Liver (tissue), 9 donors: Measurements from ENCODE around the gene ZNF280D. TPM values are rescaled to one million over a fixed set of nuclear protein-coding genes. Genes with fewer than 3 reads are reported as not detected.
A peak's percentile ranks its signal among the peaks of the same experiment; 100 is the strongest.

ENCODE experiments used
- DNase-seq: peaks from one replicate; pipeline ENCODE4 v3.0.0-alpha.2; 2017; ENCODE audit warnings: low spot score
- H3K27ac ChIP-seq, 2 donors: one replicate each; pipeline ENCODE4 v1.7.0; 2013; ENCODE audit warnings: inconsistent platforms in 2 of 2, low read length in 2 of 2, control low read depth in 1 of 2, low read depth in 1 of 2, mild to moderate bottlenecking in 1 of 2
- H3K27me3 ChIP-seq, 4 donors: one replicate each; pipeline versions ENCODE4 v1.6.1 to v1.7.0; 2013; ENCODE audit warnings: low read length in 3 of 4, inconsistent platforms in 1 of 4, mild to moderate bottlenecking in 1 of 4, moderate library complexity in 1 of 4; ENCODE audit not compliant: control insufficient read depth in 4 of 4, insufficient read depth in 4 of 4
- H3K36me3 ChIP-seq, 4 donors: one replicate each; pipeline versions ENCODE4 v1.6.1 to v1.7.0; 2013; ENCODE audit warnings: low read length in 3 of 4, mild to moderate bottlenecking in 3 of 4, low read depth in 1 of 4, moderate library complexity in 1 of 4; ENCODE audit not compliant: control insufficient read depth in 4 of 4, insufficient read depth in 3 of 4
- H3K4me1 ChIP-seq, 4 donors: one replicate each; pipeline versions ENCODE4 v1.6.1 to v1.7.0; 2013; ENCODE audit warnings: low read length in 3 of 4, mild to moderate bottlenecking in 3 of 4, moderate library complexity in 1 of 4; ENCODE audit not compliant: control insufficient read depth in 4 of 4, insufficient read depth in 4 of 4
- H3K4me3 ChIP-seq, 3 donors: one replicate each; pipeline versions ENCODE4 v1.6.1 to v1.7.0; 2013; ENCODE audit warnings: low read length in 3 of 3, control low read depth in 1 of 3, low read depth in 1 of 3, mild to moderate bottlenecking in 1 of 3
- H3K9ac ChIP-seq, 2 donors: one replicate each; pipeline ENCODE4 v1.7.0; 2013; ENCODE audit warnings: low read length in 2 of 2, mild to moderate bottlenecking in 2 of 2, moderate library complexity in 2 of 2, control low read depth in 1 of 2, low read depth in 1 of 2
- H3K9me3 ChIP-seq, 4 donors: one replicate each; pipeline versions ENCODE4 v1.6.1 to v1.7.0; 2013; ENCODE audit warnings: low read length in 3 of 4; ENCODE audit not compliant: control insufficient read depth in 4 of 4
- CTCF ChIP-seq: fragments of 150-350 bp; IDR thresholded peaks from 2 replicates; pipeline ENCODE4 v1.5.1; 2017; ENCODE audit warnings: improper control_type of control experiment, low read depth, low read length; ENCODE audit not compliant: missing input control
- EGR1 ChIP-seq, 2 donors: IDR thresholded peaks; 2 replicates each; pipeline ENCODE4 v1.6.1; 2016 to 2018; ENCODE audit warnings: antibody characterized with exemption in 2 of 2, low read depth in 2 of 2
- FOXA1 ChIP-seq: IDR thresholded peaks from 2 replicates; pipeline ENCODE4 v1.6.1; 2016; ENCODE audit warnings: antibody characterized with exemption
- GABPA ChIP-seq, 2 donors: IDR thresholded peaks in 1 of 2; conservative IDR thresholded peaks in 1 of 2; 2 replicates each; pipeline ENCODE4 v1.6.1; 2016; ENCODE audit warnings: antibody characterized with exemption in 2 of 2, mild to moderate bottlenecking in 1 of 2, moderate library complexity in 1 of 2
- HNF4A ChIP-seq, 2 donors: conservative IDR thresholded peaks; 2 replicates each; pipeline ENCODE4 v1.6.1; 2016; ENCODE audit warnings: antibody characterized with exemption in 2 of 2, mild to moderate bottlenecking in 2 of 2
- HNF4G ChIP-seq: IDR thresholded peaks from 2 replicates; pipeline ENCODE4 v1.6.1; 2016; ENCODE audit warnings: antibody characterized with exemption
- JUND ChIP-seq, 2 donors: IDR thresholded peaks; 2 replicates each; pipeline ENCODE4 v1.6.1; 2016; ENCODE audit warnings: antibody characterized with exemption in 2 of 2
- NR2F2 ChIP-seq: IDR thresholded peaks from 2 replicates; pipeline ENCODE4 v1.6.1; 2016; ENCODE audit warnings: antibody characterized with exemption
- RAD21 ChIP-seq, 2 donors: IDR thresholded peaks; 2 replicates each; pipeline ENCODE4 v1.6.1; 2016; ENCODE audit warnings: antibody characterized with exemption in 2 of 2, mild to moderate bottlenecking in 2 of 2
- RXRA ChIP-seq, 2 donors: IDR thresholded peaks; 2 replicates each; pipeline ENCODE4 v1.6.1; 2017 to 2018; ENCODE audit warnings: antibody characterized with exemption in 2 of 2, mild to moderate bottlenecking in 1 of 2
- SP1 ChIP-seq: IDR thresholded peaks from 2 replicates; pipeline ENCODE4 v1.6.1; 2018; ENCODE audit warnings: antibody characterized with exemption, mild to moderate bottlenecking
- TAF1 ChIP-seq: conservative IDR thresholded peaks from 2 replicates; pipeline ENCODE4 v1.6.1; 2016; ENCODE audit warnings: antibody characterized with exemption, mild to moderate bottlenecking
- YY1 ChIP-seq: IDR thresholded peaks from 2 replicates; pipeline ENCODE4 v1.6.1; 2016; ENCODE audit warnings: antibody characterized with exemption, mild to moderate bottlenecking
- ZBTB33 ChIP-seq: IDR thresholded peaks from 2 replicates; pipeline ENCODE4 v1.6.1; 2016; ENCODE audit warnings: antibody characterized with exemption
- WGBS: extraction: QIAGEN DNeasy Blood & Tissue Kit; methylation state at CpG from one replicate; pipeline ENCODE4 v1.1.7; 2013; 5-methylcytosine and 5-hydroxymethylcytosine counted together
- polyA plus RNA-seq, 2 donors: library from polyadenylated mRNA; stranded (reverse) in 1 of 2; unstranded in 1 of 2; fragments of 200-250 nt in 1 of 2; fragments of >200 nt in 1 of 2; fragmentation: Nextera tagmentation in 1 of 2; extraction: Ambion mirVana in 1 of 2; gene quantifications; one replicate each; pipeline versions ENCODE4 v1.2.1 to v1.2.3, GENCODE V29; 2013 to 2015
- total RNA-seq, 2 donors: library from RNA; depleted of rRNA; stranded (reverse); fragments of >200 nt; gene quantifications; one replicate each; pipeline ENCODE4 v1.2.3, GENCODE V29; 2014
- TF ChIP-seq, protein P1 (sequence below): IDR thresholded peaks from 2 replicates; pipeline ENCODE4 v1.6.1; 2016; ENCODE audit warnings: antibody characterized with exemption
- TF ChIP-seq, protein P2 (sequence below): IDR thresholded peaks from 2 replicates; pipeline ENCODE4 v1.6.1; 2016; ENCODE audit warnings: antibody characterized with exemption, mild to moderate bottlenecking
- donor health status: healthy.
- donor health status: healthy.
- donor health status: healthy.
- donor health status: healthy.
- donor health status: healthy.

The ZNF280D gene
- total and polyA plus RNA-seq, 4 donors: 5.2 to 32.6 (median 18.9) TPM

DNA sequence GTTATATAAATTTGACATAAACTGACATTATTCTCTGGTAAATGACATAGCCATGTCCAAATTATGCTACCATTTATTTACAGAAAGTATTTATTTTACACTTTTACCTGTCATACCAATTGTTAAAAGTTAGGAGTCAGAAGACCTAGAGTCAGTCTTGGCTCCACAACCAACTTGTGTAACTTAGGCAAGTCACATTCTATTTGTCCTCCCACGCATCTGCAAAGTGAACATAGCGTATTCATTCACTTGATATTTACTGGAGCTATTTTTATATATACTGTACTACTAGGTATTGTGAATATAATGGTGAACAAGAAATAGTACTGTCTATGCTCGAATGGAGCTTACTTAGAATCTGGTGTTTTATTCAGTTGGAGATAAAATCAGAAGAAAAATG, 78.7 kb downstream of the ZNF280D start:
- H3K27ac ChIP-seq: peak overlapping the region; percentile 51 to 56
- H3K9me3 ChIP-seq: no peaks in the 10 kb centered on the region
- H3K27me3 ChIP-seq: no peaks in the 10 kb centered on the region
- no peak overlapping the region for H3K4me3 ChIP-seq
- 54% methylated on average over 3 of the region's 3 CpGs for WGBS
- peaks cover 0 to 9% (median 4%) of the 10 kb centered on the region in 4 donors for H3K36me3 ChIP-seq
- no peak for DNase-seq
- no peak for TF ChIP-seq TAF1
- TF ChIP-seq YY1: no peak
- TF ChIP-seq, protein P1, sequence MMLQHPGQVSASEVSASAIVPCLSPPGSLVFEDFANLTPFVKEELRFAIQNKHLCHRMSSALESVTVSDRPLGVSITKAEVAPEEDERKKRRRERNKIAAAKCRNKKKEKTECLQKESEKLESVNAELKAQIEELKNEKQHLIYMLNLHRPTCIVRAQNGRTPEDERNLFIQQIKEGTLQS: no peak
- TF ChIP-seq HNF4G: no peak
- peak in 1 of 2 donors; percentile 23 for TF ChIP-seq HNF4A (conservative IDR thresholded peaks at IDR 0.05)
- no peak for TF ChIP-seq ZBTB33
- peak; percentile 98 to 99 for TF ChIP-seq EGR1 (IDR thresholded peaks at IDR 0.05; ENCODE audit: low read depth in 2 of 2)
- TF ChIP-seq, protein P2, sequence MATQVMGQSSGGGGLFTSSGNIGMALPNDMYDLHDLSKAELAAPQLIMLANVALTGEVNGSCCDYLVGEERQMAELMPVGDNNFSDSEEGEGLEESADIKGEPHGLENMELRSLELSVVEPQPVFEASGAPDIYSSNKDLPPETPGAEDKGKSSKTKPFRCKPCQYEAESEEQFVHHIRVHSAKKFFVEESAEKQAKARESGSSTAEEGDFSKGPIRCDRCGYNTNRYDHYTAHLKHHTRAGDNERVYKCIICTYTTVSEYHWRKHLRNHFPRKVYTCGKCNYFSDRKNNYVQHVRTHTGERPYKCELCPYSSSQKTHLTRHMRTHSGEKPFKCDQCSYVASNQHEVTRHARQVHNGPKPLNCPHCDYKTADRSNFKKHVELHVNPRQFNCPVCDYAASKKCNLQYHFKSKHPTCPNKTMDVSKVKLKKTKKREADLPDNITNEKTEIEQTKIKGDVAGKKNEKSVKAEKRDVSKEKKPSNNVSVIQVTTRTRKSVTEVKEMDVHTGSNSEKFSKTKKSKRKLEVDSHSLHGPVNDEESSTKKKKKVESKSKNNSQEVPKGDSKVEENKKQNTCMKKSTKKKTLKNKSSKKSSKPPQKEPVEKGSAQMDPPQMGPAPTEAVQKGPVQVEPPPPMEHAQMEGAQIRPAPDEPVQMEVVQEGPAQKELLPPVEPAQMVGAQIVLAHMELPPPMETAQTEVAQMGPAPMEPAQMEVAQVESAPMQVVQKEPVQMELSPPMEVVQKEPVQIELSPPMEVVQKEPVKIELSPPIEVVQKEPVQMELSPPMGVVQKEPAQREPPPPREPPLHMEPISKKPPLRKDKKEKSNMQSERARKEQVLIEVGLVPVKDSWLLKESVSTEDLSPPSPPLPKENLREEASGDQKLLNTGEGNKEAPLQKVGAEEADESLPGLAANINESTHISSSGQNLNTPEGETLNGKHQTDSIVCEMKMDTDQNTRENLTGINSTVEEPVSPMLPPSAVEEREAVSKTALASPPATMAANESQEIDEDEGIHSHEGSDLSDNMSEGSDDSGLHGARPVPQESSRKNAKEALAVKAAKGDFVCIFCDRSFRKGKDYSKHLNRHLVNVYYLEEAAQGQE: no peak
- no peak for TF ChIP-seq CTCF
- TF ChIP-seq RXRA (IDR thresholded peaks at IDR 0.05): no peak
- TF ChIP-seq NR2F2: no peak
- TF ChIP-seq RAD21 (IDR thresholded peaks at IDR 0.05): no peak
- no peak for TF ChIP-seq JUND (IDR thresholded peaks at IDR 0.05)
- no peak for TF ChIP-seq GABPA (IDR thresholded peaks at IDR 0.05 in 1 of 2, conservative IDR thresholded peaks at IDR 0.05 in 1 of 2)
- H3K4me1 ChIP-seq: peaks cover 0 to 17% (median 8%) of the 10 kb centered on the region in 4 donors
- no peak overlapping the region for H3K9ac ChIP-seq

DNA sequence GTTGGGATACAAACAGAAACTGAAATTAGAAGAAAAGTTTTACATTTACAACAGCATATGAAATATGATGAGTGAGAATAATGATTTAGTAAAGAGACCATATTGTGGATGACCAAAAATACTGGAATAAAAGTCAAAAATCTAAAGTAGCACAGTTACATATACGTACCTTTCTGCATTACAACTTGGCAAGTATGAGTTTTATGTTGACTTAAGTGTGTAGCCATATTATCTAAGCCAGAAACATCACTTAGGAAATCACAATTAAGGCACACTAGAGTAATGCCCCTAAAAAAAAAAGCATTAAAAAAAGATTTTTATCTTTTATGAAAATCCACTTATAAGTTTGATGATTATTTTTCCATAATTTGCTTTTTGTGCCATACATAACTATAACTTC, 79.1 kb downstream of the ZNF280D start:
- H3K9ac ChIP-seq: peak overlapping the region in 1 of 2 donors; percentile 45
- TF ChIP-seq FOXA1 (no peak), SP1 (peak; percentile 2)
- peaks cover 0 to 9% (median 4%) of the 10 kb centered on the region in 4 donors for H3K36me3 ChIP-seq
- no peak overlapping the region for H3K4me3 ChIP-seq
- no peaks in the 10 kb centered on the region for H3K27me3 ChIP-seq
- no peak for DNase-seq
- 49% methylated on average over 1 of the region's 1 CpG for whole genome bisulfite sequencing
- H3K9me3 ChIP-seq: no peaks in the 10 kb centered on the region
- H3K4me1 ChIP-seq: peaks cover 0 to 17% (median 8%) of the 10 kb centered on the region in 4 donors
- peak overlapping the region; percentile 16 to 56 for H3K27ac ChIP-seq
